Measurements from ENCODE around the gene ZNF407. TPM values are rescaled to one million over a fixed set of nuclear protein-coding genes. Genes with fewer than 3 reads are reported as not detected.

The ZNF407 gene
- total and polyA plus RNA-seq, 10 donors = 2.0 to 41.0 (median 26.3) TPM

GRCh38 chr18:75051757-75052156, 454.1 kb downstream of the ZNF407 start:
- no peak for DNase-seq
- intact Hi-C loops (cut with DNase I; ENCODE audit: low total_unique reads) = no loop called here

GRCh38 chr18:75052475-75052874, 454.8 kb downstream of the ZNF407 start:
- no peaks in the 10 kb centered on the region for H3K4me1 ChIP-seq
- H3K27me3 ChIP-seq (replicated peaks in 1 of 7) = no peaks in the 10 kb centered on the region
- intact Hi-C loops (cut with DNase I; ENCODE audit: low total_unique reads) = no loop called here
- no peaks in the 10 kb centered on the region for H3K9me3 ChIP-seq
- no peak overlapping the region for H3K4me3 ChIP-seq
- no peak overlapping the region for H3K27ac ChIP-seq
- DNase-seq = no peak
- peaks cover 0 to 18% (median 0%) of the 10 kb centered on the region in 6 donors for H3K36me3 ChIP-seq
- WGBS, 5 donors = 93 to 97% (median 94%) methylated on average over 13 of the region's 13 CpGs
- TF ChIP-seq CTCF (IDR thresholded peaks at IDR 0.05 in 8 of 11, conservative IDR thresholded peaks at IDR 0.05 in 3 of 11) (no peak), POLR2AphosphoS5 (IDR thresholded peaks at IDR 0.05) (no peak), POLR2A (IDR thresholded peaks at IDR 0.05) (no peak)

More at GRCh38 chr18:75051757-75052156, 454.1 kb downstream of the ZNF407 start:
- Histone ChIP-seq H3K27me3 (replicated peaks in 1 of 7) (no peaks in the 10 kb centered on the region), H3K4me3 (no peak overlapping the region), H3K27ac (no peak overlapping the region), H3K4me1 (no peaks in the 10 kb centered on the region), H3K36me3 (peaks cover 0 to 18% (median 0%) of the 10 kb centered on the region in 6 donors), H3K9me3 (no peaks in the 10 kb centered on the region)
- TF ChIP-seq CTCF (IDR thresholded peaks at IDR 0.05 in 8 of 11, conservative IDR thresholded peaks at IDR 0.05 in 3 of 11) (no peak), POLR2AphosphoS5 (IDR thresholded peaks at IDR 0.05) (no peak), POLR2A (IDR thresholded peaks at IDR 0.05) (no peak)
- 95 to 98% (median 96%) methylated on average over 9 of the region's 9 CpGs for WGBS, 5 donors

- DNase-seq = no peak
- TF ChIP-seq POLR2AphosphoS5 (IDR thresholded peaks at IDR 0.05) (no peak), POLR2A (IDR thresholded peaks at IDR 0.05) (no peak), CTCF (IDR thresholded peaks at IDR 0.05 in 8 of 11, conservative IDR thresholded peaks at IDR 0.05 in 3 of 11) (no peak)
- no peak overlapping the region for H3K27ac ChIP-seq
Measured at GRCh38 chr18:75053028-75053629, 455.5 kb downstream of the ZNF407 start.

GRCh38 chr18:75054046-75054445, 456.4 kb downstream of the ZNF407 start:
- no peaks in the 10 kb centered on the region for H3K27me3 ChIP-seq (replicated peaks in 1 of 7)
- H3K4me1 ChIP-seq = no peaks in the 10 kb centered on the region
- H3K4me3 ChIP-seq = no peak overlapping the region
- intact Hi-C loops (cut with DNase I; ENCODE audit: low total_unique reads) = no loop called here
- WGBS, 5 donors = 91 to 95% (median 92%) methylated on average over 7 of the region's 7 CpGs
- TF ChIP-seq POLR2A (IDR thresholded peaks at IDR 0.05) (no peak), CTCF (IDR thresholded peaks at IDR 0.05 in 8 of 11, conservative IDR thresholded peaks at IDR 0.05 in 3 of 11) (no peak), POLR2AphosphoS5 (IDR thresholded peaks at IDR 0.05) (no peak)
- no peak overlapping the region for H3K27ac ChIP-seq
- peaks cover 0 to 20% (median 0%) of the 10 kb centered on the region in 6 donors for H3K36me3 ChIP-seq
- H3K9me3 ChIP-seq = no peaks in the 10 kb centered on the region
- no peak for DNase-seq

More at GRCh38 chr18:75053028-75053629, 455.5 kb downstream of the ZNF407 start:
- Histone ChIP-seq H3K4me3 (no peak overlapping the region), H3K27me3 (replicated peaks in 1 of 7) (no peaks in the 10 kb centered on the region), H3K9me3 (no peaks in the 10 kb centered on the region), H3K4me1 (no peaks in the 10 kb centered on the region), H3K36me3 (peaks cover 0 to 16% (median 0%) of the 10 kb centered on the region in 6 donors)
- 95 to 97% (median 96%) methylated on average over 9 of the region's 9 CpGs for WGBS, 5 donors
- intact Hi-C loops (cut with DNase I; ENCODE audit: low total_unique reads) = no loop called here
